Breast epithelium (tissue), 3 donors: ENCODE data around the gene SYNJ1.

Source experiments
- CTCF ChIP-seq, 3 donors: fragments of 450-650 bp; IDR thresholded peaks; one replicate each; pipeline ENCODE4 v1.5.1; 2016 to 2017; ENCODE audit warnings: antibody characterized with exemption in 3 of 3, mild to moderate bottlenecking in 3 of 3, moderate library complexity in 3 of 3
- POLR2A ChIP-seq: fragments of 450-650 bp; IDR thresholded peaks from one replicate; pipeline ENCODE4 v1.6.1; 2016; ENCODE audit warnings: antibody characterized with exemption, mild to moderate bottlenecking, moderate library complexity

GRCh38 chr21:32590130-32590529 lies 137.7 kb downstream of the SYNJ1 start:
- no peak for TF ChIP-seq POLR2A
- no peak for TF ChIP-seq CTCF (IDR thresholded peaks at IDR 0.05)
